OCI-LY7 (cell line): ENCODE measurements around the gene ATP6V0C. TPM values are rescaled to one million over a fixed set of nuclear protein-coding genes. Genes with fewer than 3 reads are reported as not detected.
"Not testable (repeated sequence)": the region's sequence is repeated elsewhere in the genome, so short reads cannot be mapped to it uniquely, and the experiment has no call there.

Experiments used
- BruUV-seq: library from RNA; stranded (reverse); fragments of 400-500 nt; replicated peaks from 2 replicates; lab custom pipeline; 2021; lab: Mats Ljungman, UMichigan
- CTCF ChIA-PET: fragments of 300-600 bp; sonication (Branson Sonifier 250); formaldehyde crosslinking; loops from one replicate; lab custom pipeline; 2022; ENCODE audit warnings: antibody characterized with exemption; ENCODE audit not compliant: unreplicated experiment; lab: Charles Lee
- POLR2A ChIA-PET: fragments of 300-600 bp; sonication (Branson Sonifier 250); formaldehyde crosslinking; loops from one replicate; lab custom pipeline; 2022; ENCODE audit warnings: antibody characterized with exemption; lab: Charles Lee
- DNase-seq: peaks from one replicate; pipeline ENCODE4 v3.0.0-alpha.2; 2015; ENCODE audit warnings: low spot score
- H2AFZ ChIP-seq: fragments of 200-600 bp; sonication (generic), shearing (Covaris generic); 2 replicates; pipeline ENCODE4 v1.6.1; 2014; ENCODE audit warnings: mild to moderate bottlenecking, antibody characterized with exemption, low read length, moderate library complexity
- H3K27ac ChIP-seq: fragments of 200-600 bp; sonication (generic); 2 replicates; pipeline ENCODE4 v1.5.1; 2014; ENCODE audit warnings: mixed run types, low read depth, mild to moderate bottlenecking, moderate library complexity, low read length, inconsistent platforms; ENCODE audit not compliant: poor library complexity, severe bottlenecking
- H3K36me3 ChIP-seq: fragments of 200-600 bp; sonication (generic); 2 replicates; pipeline ENCODE4 v1.6.1; 2014; ENCODE audit warnings: mild to moderate bottlenecking, antibody characterized with exemption, low read length, moderate library complexity, mixed read lengths; ENCODE audit not compliant: insufficient read depth
- H3K4me1 ChIP-seq: fragments of 200-600 bp; sonication (generic); 2 replicates; pipeline ENCODE4 v1.5.1; 2014; ENCODE audit warnings: mild to moderate bottlenecking, low read length; ENCODE audit not compliant: insufficient read depth, poor library complexity, severe bottlenecking
- H3K4me2 ChIP-seq: fragments of 200-600 bp; sonication (generic); 2 replicates; pipeline ENCODE4 v1.6.1; 2014; ENCODE audit warnings: mild to moderate bottlenecking, low read length
- H3K4me3 ChIP-seq: fragments of 200-600 bp; sonication (generic); 2 replicates; pipeline ENCODE4 v1.5.1; 2014; ENCODE audit warnings: mild to moderate bottlenecking, low read depth, low read length; ENCODE audit not compliant: poor library complexity, severe bottlenecking
- H3K79me2 ChIP-seq: fragments of 200-600 bp; sonication (generic); 2 replicates; pipeline ENCODE4 v1.6.1; 2016; ENCODE audit warnings: low read depth, mild to moderate bottlenecking, low read length, moderate library complexity, mixed read lengths; ENCODE audit not compliant: insufficient read depth
- H3K9me2 ChIP-seq: fragments of 200-600 bp; sonication (generic); 2 replicates; pipeline ENCODE4 v1.6.1; 2016; ENCODE audit warnings: mild to moderate bottlenecking, low read length, mixed read lengths; ENCODE audit not compliant: insufficient read depth
- H3K9me3 ChIP-seq: fragments of 200-600 bp; sonication (generic); 2 replicates; pipeline ENCODE4 v1.6.1; 2014; ENCODE audit warnings: mild to moderate bottlenecking, mixed run types, low read length, mixed read lengths
- H4K20me1 ChIP-seq: fragments of 200-600 bp; sonication (generic); 2 replicates; pipeline ENCODE4 v1.6.1; 2014; ENCODE audit warnings: mild to moderate bottlenecking, antibody characterized with exemption, low read length, moderate library complexity, mixed read lengths; ENCODE audit not compliant: insufficient read depth
- EZH2phosphoT487 ChIP-seq: fragments of 200-600 bp; sonication (generic); IDR thresholded peaks from 2 replicates; pipeline ENCODE4 v1.6.1; 2018; ENCODE audit warnings: low read depth, borderline replicate concordance, mild to moderate bottlenecking, mixed run types, antibody characterized with exemption, low read length, moderate library complexity, mixed read lengths
- intact Hi-C: fragments of 100-400 bp; cut with micrococcal nuclease; formaldehyde crosslinking; loops from one replicate; pipeline ENCODE4 v1.10.0; 2022; ENCODE audit not compliant: unreplicated experiment
- total RNA-seq, 2 experiments: library from RNA; depleted of rRNA in 1 of 2; stranded (reverse); fragments of >200 nt in 1 of 2; shearing (Covaris generic) in 1 of 2; gene quantifications; 2 replicates each; pipeline ENCODE4 v1.2.3, GENCODE V29; 2014 to 2022
- TF ChIP-seq, protein P1 (sequence below): fragments of 200-600 bp; sonication (generic); conservative IDR thresholded peaks from 2 replicates; pipeline ENCODE4 v1.5.1; 2014; ENCODE audit warnings: mild to moderate bottlenecking, antibody characterized with exemption, low read length, moderate library complexity, mixed read lengths

The ATP6V0C gene
- total RNA-seq, 2 experiments from 2014 or later: 16.4 to 94.3 TPM

DNA sequence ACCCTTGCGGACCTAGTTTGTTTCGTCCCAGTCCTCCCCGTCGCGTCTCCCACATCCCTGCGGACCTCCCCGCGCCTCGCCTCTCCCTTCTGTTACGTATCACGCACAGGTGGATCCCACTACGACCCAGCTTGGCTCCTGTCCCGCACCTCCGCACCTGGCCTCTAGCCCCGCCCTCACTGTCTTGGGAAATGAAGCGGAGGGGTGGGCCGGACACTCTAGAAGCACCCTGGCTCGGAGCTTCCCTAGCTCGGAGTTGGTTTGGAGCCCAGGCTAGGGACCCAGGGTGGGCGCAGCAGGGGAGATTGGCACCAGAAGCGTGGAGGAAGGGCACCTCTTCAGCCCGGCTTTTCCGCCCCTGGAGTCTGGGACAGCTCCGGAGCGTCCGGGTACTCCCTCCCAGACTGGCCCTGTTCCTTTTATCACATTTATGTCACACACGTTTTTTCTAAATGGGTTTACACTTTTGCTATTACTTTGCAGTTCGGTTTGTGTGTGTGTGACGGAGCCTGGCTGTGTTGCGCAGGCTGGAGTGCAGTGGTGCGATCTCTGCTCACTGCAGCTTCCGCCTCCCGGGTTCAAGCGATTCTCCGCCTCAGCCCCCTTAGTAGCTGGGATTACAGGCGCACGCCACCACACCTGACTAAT lies 18.9 kb downstream of the ATP6V0C start:
- no peaks in the 10 kb centered on the region for H3K9me2 ChIP-seq
- BruUV-seq: no TSS peak
- TF ChIP-seq, protein P1, sequence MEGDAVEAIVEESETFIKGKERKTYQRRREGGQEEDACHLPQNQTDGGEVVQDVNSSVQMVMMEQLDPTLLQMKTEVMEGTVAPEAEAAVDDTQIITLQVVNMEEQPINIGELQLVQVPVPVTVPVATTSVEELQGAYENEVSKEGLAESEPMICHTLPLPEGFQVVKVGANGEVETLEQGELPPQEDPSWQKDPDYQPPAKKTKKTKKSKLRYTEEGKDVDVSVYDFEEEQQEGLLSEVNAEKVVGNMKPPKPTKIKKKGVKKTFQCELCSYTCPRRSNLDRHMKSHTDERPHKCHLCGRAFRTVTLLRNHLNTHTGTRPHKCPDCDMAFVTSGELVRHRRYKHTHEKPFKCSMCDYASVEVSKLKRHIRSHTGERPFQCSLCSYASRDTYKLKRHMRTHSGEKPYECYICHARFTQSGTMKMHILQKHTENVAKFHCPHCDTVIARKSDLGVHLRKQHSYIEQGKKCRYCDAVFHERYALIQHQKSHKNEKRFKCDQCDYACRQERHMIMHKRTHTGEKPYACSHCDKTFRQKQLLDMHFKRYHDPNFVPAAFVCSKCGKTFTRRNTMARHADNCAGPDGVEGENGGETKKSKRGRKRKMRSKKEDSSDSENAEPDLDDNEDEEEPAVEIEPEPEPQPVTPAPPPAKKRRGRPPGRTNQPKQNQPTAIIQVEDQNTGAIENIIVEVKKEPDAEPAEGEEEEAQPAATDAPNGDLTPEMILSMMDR: no peak
- no peak for TF ChIP-seq EZH2phosphoT487
- POLR2A ChIA-PET: interaction anchor here (0.5 to 1.3 kb wide), 3 partner anchors 12 to 375 kb away, joined by 3 to 5 read pairs (median 4); partner anchors contain the start of gene AMDHD2
- no peaks in the 10 kb centered on the region for H4K20me1 ChIP-seq
- peak overlapping the region; percentile 69 for H3K27ac ChIP-seq
- peaks cover 18% of the 10 kb centered on the region for H3K4me1 ChIP-seq
- intact Hi-C loops: loop anchor here (2.0 to 10.0 kb wide), 4 partner anchors 20 to 222 kb away; partner anchors contain the start of genes ATP6V0C and SRRM2
- H3K79me2 ChIP-seq: no peaks in the 10 kb centered on the region
- DNase-seq: peak; percentile 71
- H3K4me2 ChIP-seq: peak overlapping the region; percentile 99
- peaks cover 17% of the 10 kb centered on the region for H3K36me3 ChIP-seq
- no peaks in the 10 kb centered on the region for H3K9me3 ChIP-seq
- CTCF ChIA-PET: interaction anchor here (0.6 kb wide), 1 partner anchor 13 kb away, joined by 3 read pairs; the partner anchor contains the start of gene AMDHD2
- peak overlapping the region; percentile 70 for H3K4me3 ChIP-seq
- H2AFZ ChIP-seq: peak overlapping the region; percentile 82; the same call in 1 of the 2 replicates

DNA sequence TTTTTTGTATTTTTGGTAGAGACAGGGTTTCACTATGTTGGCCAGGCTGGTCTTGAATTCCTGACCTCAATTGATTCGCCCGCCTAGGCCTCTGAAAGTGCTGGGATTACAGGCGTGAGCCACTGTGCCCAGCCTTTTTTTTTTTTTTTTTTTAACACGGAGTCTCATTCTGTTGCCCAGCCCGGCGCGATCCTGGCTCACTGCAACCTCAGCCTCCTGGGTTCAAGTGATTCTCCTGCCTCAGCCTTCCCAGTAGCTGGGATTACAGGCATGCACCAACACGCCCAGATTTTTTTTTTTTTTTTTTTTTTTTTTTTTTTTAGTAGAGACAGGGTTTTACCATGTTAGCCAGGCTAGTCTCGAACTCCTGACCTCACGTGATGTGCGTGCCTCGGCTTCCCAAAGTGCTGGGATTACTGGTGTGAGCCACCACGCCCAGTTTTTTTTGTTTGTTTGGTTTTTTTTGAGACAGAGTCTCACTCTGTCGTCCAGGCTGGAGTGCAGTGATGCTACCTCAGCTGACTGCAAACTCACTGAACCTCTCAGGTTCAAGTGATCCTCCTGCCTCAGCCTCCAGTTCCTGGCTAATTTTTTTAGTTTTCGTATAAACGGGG lies 19.5 kb downstream of the ATP6V0C start:
- H3K9me3 ChIP-seq, H4K20me1 ChIP-seq, H3K79me2 ChIP-seq, H3K9me2 ChIP-seq, DNase-seq, BruUV-seq: not testable (repeated sequence)
- H3K27ac ChIP-seq: peak overlapping the region; percentile 69
- CTCF ChIA-PET: interaction anchor here (0.6 kb wide), 1 partner anchor 13 kb away, joined by 3 read pairs; the partner anchor contains the start of gene AMDHD2
- H3K4me1 ChIP-seq: peaks cover 18% of the 10 kb centered on the region
- peak overlapping the region; percentile 99 for H3K4me2 ChIP-seq
- POLR2A ChIA-PET: interaction anchor here (1.2 to 1.3 kb wide), 2 partner anchors 13 to 20 kb away, joined by 4 to 5 read pairs; partner anchors contain the start of gene AMDHD2
- peak overlapping the region; percentile 70 for H3K4me3 ChIP-seq
- intact Hi-C loops: loop anchor here (2.0 to 10.0 kb wide), 4 partner anchors 20 to 222 kb away; partner anchors contain the start of genes ATP6V0C and SRRM2
- peak overlapping the region; percentile 82; the same call in 1 of the 2 replicates for H2AFZ ChIP-seq
- H3K36me3 ChIP-seq: peaks cover 15% of the 10 kb centered on the region

DNA sequence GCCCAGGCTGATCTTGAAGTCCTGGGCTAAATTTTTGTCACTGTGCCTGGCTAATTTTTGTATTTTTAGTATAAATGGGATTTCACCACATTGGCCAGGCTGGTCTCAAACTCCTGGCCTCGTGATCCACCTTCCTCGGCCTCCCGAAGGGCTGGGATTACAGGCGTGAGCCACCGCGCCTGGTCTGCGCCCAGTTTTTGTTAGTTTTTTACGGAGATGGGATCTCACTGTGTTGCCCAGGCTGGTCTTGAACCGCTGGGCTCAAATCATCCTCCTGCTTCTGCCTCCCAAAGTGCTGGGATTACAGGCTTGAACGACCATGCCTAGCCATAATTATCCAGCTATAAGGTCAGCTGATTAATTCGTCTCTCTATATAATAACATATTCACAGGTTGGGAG lies 20.2 kb downstream of the ATP6V0C start:
- peaks cover 5% of the 10 kb centered on the region; the same call in 1 of the 2 replicates for H3K79me2 ChIP-seq
- no peak for DNase-seq
- H3K4me1 ChIP-seq: peaks cover 21% of the 10 kb centered on the region
- intact Hi-C loops: loop anchor here (2.0 to 10.0 kb wide), 4 partner anchors 21 to 221 kb away; partner anchors contain the start of genes ATP6V0C and SRRM2
- 0 out of 2 replicates have a peak, but pooled peaks cover 3% of the 10 kb centered on the region for H4K20me1 ChIP-seq
- no peaks in the 10 kb centered on the region for H3K9me2 ChIP-seq
- no peak overlapping the region for H2AFZ ChIP-seq
- ChIA-PET POLR2A (no interaction called here), CTCF (no interaction called here)
- no peak overlapping the region for H3K4me2 ChIP-seq
- peaks cover 8% of the 10 kb centered on the region for H3K36me3 ChIP-seq
- H3K9me3 ChIP-seq: no peaks in the 10 kb centered on the region
- TF ChIP-seq, protein P1: no peak
- no peak for TF ChIP-seq EZH2phosphoT487
- BruUV-seq: no TSS peak
- H3K4me3 ChIP-seq: no peak overlapping the region
- no peak overlapping the region for H3K27ac ChIP-seq

DNA sequence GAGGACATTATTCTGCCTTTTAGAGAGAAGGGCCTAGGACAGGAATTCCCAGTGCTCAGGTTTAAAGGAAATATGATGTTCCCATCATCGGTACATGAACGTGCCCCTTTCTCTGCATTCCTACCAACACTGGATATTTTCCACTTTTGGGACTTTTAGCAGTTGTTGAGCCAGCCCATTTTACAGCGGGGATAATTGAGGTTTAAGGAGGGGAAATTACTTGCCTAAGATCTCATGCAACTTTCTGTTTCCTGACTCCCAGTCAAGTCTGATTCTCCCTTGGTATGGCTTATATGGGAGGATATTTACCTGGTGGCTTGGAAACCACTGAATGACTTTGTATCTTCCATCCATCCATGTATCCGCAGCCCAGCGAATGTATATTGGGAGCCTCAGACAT lies 20.6 kb downstream of the ATP6V0C start:
- H4K20me1 ChIP-seq, H3K9me3 ChIP-seq, CTCF ChIA-PET, H3K79me2 ChIP-seq, H3K4me3 ChIP-seq, POLR2A ChIA-PET, H3K4me2 ChIP-seq, H3K36me3 ChIP-seq, H3K27ac ChIP-seq, DNase-seq, H3K9me2 ChIP-seq, H2AFZ ChIP-seq: not testable (repeated sequence)
- intact Hi-C loops: loop anchor here (10.0 kb wide), 2 partner anchors 140 to 220 kb away; partner anchors contain the start of gene SRRM2
- BruUV-seq: TSS peak; percentile 18
- H3K4me1 ChIP-seq: peaks cover 26% of the 10 kb centered on the region
